IMR-90 (cell line): ENCODE measurements around the gene RPS6KA5. TPM values are rescaled to one million over a fixed set of nuclear protein-coding genes. Genes with fewer than 3 reads are reported as not detected.
"Not testable (repeated sequence)": the region's sequence is repeated elsewhere in the genome, so short reads cannot be mapped to it uniquely, and the experiment has no call there.

Experiments
- ATAC-seq: fragments of 200-7000 bp; cut with Tn5 transposase; 2 replicates; pipeline ENCODE4 v1.9.1; 2020; ENCODE audit warnings: low read depth, mild to moderate bottlenecking, moderate library complexity
- BruUV-seq: library from RNA; stranded (reverse); fragments of 400-500 nt; replicated peaks from 2 replicates; lab custom pipeline; 2021; lab: Mats Ljungman, UMichigan
- CTCF ChIA-PET: fragments of 300-600 bp; formaldehyde crosslinking; extraction: SDS; loops from one replicate; lab custom pipeline; 2021; ENCODE audit warnings: antibody characterized with exemption; lab: Yijun Ruan, JAX
- POLR2A ChIA-PET: fragments of 300-600 bp; sonication (Branson Sonifier 250); formaldehyde crosslinking; loops from one replicate; lab custom pipeline; 2022; ENCODE audit warnings: antibody characterized with exemption; ENCODE audit not compliant: unreplicated experiment; lab: Charles Lee
- DNase-seq: peaks from one replicate; pipeline ENCODE4 v3.0.0; 2013
- H2AFZ ChIP-seq: replicated peaks from 2 replicates; pipeline ENCODE3; 2013; ENCODE audit warnings: low read length, mild to moderate bottlenecking; ENCODE audit not compliant: poor library complexity
- H2AK5ac ChIP-seq: 2 replicates; pipeline ENCODE4 v1.6.1; 2013; ENCODE audit warnings: low read depth, low read length, inconsistent platforms
- H2AK9ac ChIP-seq: replicated peaks from 2 replicates; pipeline ENCODE3; 2013; ENCODE audit warnings: mild to moderate bottlenecking, low read depth, low read length, moderate library complexity; ENCODE audit not compliant: poor library complexity
- H2BK120ac ChIP-seq: 2 replicates; pipeline ENCODE4 v1.6.1; 2013; ENCODE audit warnings: low read depth, low read length, inconsistent platforms
- H2BK15ac ChIP-seq: 3 replicates; pipeline ENCODE4 v1.6.1; 2013; ENCODE audit warnings: low read depth, low read length, inconsistent platforms
- H2BK20ac ChIP-seq: 2 replicates; pipeline ENCODE4 v1.6.1; 2013; ENCODE audit warnings: low read depth, mild to moderate bottlenecking, inconsistent platforms, low read length, moderate library complexity
- H2BK5ac ChIP-seq: 2 replicates; pipeline ENCODE4 v1.6.1; 2013; ENCODE audit warnings: mild to moderate bottlenecking, low read depth, low read length, inconsistent platforms; ENCODE audit not compliant: poor library complexity, severe bottlenecking
- H3K14ac ChIP-seq: replicated peaks from 2 replicates; pipeline ENCODE4 v1.6.1; 2013; ENCODE audit warnings: low read depth, low read length, inconsistent platforms
- H3K18ac ChIP-seq: 2 replicates; pipeline ENCODE4 v1.6.1; 2013; ENCODE audit warnings: low read depth, low read length, control low read depth
- H3K23ac ChIP-seq: 2 replicates; pipeline ENCODE4 v1.6.1; 2013; ENCODE audit warnings: low read depth, low read length, inconsistent platforms
- H3K27ac ChIP-seq: 2 replicates; pipeline ENCODE4 v1.5.1; 2013; ENCODE audit warnings: mild to moderate bottlenecking, control low read depth, low read length; ENCODE audit not compliant: insufficient read depth
- H3K27me3 ChIP-seq: 2 replicates; pipeline ENCODE4 v1.6.1; 2013; ENCODE audit warnings: low read length; ENCODE audit not compliant: control insufficient read depth, insufficient read depth
- H3K36me3 ChIP-seq: 2 replicates; pipeline ENCODE4 v1.6.1; 2013; ENCODE audit warnings: low read length, mixed read lengths; ENCODE audit not compliant: control insufficient read depth, insufficient read depth
- H3K4ac ChIP-seq: 2 replicates; pipeline ENCODE4 v1.6.1; 2013; ENCODE audit warnings: low read depth, low read length, inconsistent platforms
- H3K4me1 ChIP-seq: 2 replicates; pipeline ENCODE4 v1.6.1; 2013; ENCODE audit warnings: low read length, mixed read lengths; ENCODE audit not compliant: control insufficient read depth, insufficient read depth
- H3K4me2 ChIP-seq: 2 replicates; pipeline ENCODE4 v1.6.1; 2013; ENCODE audit warnings: low read depth, mild to moderate bottlenecking, control low read depth, low read length, moderate library complexity
- H3K4me3 ChIP-seq: 2 replicates; pipeline ENCODE4 v1.5.1; 2013; ENCODE audit warnings: low read depth, mild to moderate bottlenecking, control low read depth, low read length, moderate library complexity; ENCODE audit not compliant: insufficient read depth
- H3K56ac ChIP-seq: 2 replicates; pipeline ENCODE4 v1.6.1; 2013; ENCODE audit warnings: low read length, inconsistent platforms; ENCODE audit not compliant: insufficient read depth; ENCODE audit errors: extremely low read depth
- H3K79me1 ChIP-seq, 2 experiments: 2 replicates each; pipeline ENCODE4 v1.6.1; 2013; ENCODE audit warnings: low read length in 2 of 2, inconsistent platforms in 1 of 2, low read depth in 1 of 2
- H3K9ac ChIP-seq: 2 replicates; pipeline ENCODE4 v1.6.1; 2013; ENCODE audit warnings: low read depth, low read length, control low read depth
- H3K9me1 ChIP-seq: 2 replicates; pipeline ENCODE4 v1.6.1; 2013; ENCODE audit warnings: low read length, inconsistent platforms; ENCODE audit not compliant: insufficient read depth
- H3K9me3 ChIP-seq: 2 replicates; pipeline ENCODE4 v1.6.1; 2013; ENCODE audit warnings: low read length; ENCODE audit not compliant: control insufficient read depth, insufficient read depth
- H4K20me1 ChIP-seq: 2 replicates; pipeline ENCODE4 v1.6.1; 2013; ENCODE audit warnings: low read length, inconsistent platforms; ENCODE audit not compliant: insufficient read depth
- H4K5ac ChIP-seq: 2 replicates; pipeline ENCODE4 v1.6.1; 2013; ENCODE audit warnings: mild to moderate bottlenecking, low read depth, low read length, control low read depth
- H4K8ac ChIP-seq, 2 experiments: 2 replicates each; pipeline ENCODE4 v1.6.1; 2013; ENCODE audit warnings: low read depth in 2 of 2, low read length in 2 of 2, control low read depth in 1 of 2, inconsistent platforms in 1 of 2
- H4K91ac ChIP-seq: 2 replicates; pipeline ENCODE4 v1.6.1; 2013; ENCODE audit warnings: low read depth, low read length, inconsistent platforms; ENCODE audit not compliant: insufficient read depth
- WGBS, 2 experiments: methylation state at CpG; one replicate each; pipeline versions ENCODE4 v1.1.5 to v1.1.7; 2013; ENCODE audit warnings: missing lambda C conversion rate in 2 of 2; ENCODE audit not compliant: insufficient read length in 1 of 2; ENCODE audit errors: extremely low coverage in 2 of 2; 5-methylcytosine and 5-hydroxymethylcytosine counted together
- dilution Hi-C: fragments of 300-500 bp; cut with HindIII; formaldehyde crosslinking; loops from one replicate; pipeline ENCODE4 v1.14.3; 2018; ENCODE audit warnings: low sequenced_read_pairs; ENCODE audit not compliant: unreplicated experiment
- in situ Hi-C: fragments of 300-500 bp; cut with MboI; formaldehyde crosslinking; loops from 3 replicates; pipeline ENCODE4 v1.14.3; 2019; ENCODE audit warnings: low sequenced_read_pairs, inconsistent platforms, mixed read lengths
- intact Hi-C: fragments of 100-400 bp; cut with micrococcal nuclease; formaldehyde crosslinking; loops from 2 replicates; pipeline ENCODE4 v1.10.0; 2022
- polyA plus RNA-seq, 3 experiments: library from polyadenylated mRNA; depleted of rRNA; stranded (reverse); fragments of >200 nt; gene quantifications; 2 replicates each; pipeline ENCODE4 v1.2.3, GENCODE V29; 2012; ENCODE audit warnings: low replicate concordance in 1 of 3
- total RNA-seq: library from RNA; depleted of rRNA; stranded (reverse); fragments of >200 nt; gene quantifications from 2 replicates; pipeline ENCODE4 v1.2.3, GENCODE V29; 2012

The RPS6KA5 gene
- total and polyA plus RNA-seq, 2 of the 4 experiments (the other 2 are of a cell fraction) = 0.36 TPM

DNA sequence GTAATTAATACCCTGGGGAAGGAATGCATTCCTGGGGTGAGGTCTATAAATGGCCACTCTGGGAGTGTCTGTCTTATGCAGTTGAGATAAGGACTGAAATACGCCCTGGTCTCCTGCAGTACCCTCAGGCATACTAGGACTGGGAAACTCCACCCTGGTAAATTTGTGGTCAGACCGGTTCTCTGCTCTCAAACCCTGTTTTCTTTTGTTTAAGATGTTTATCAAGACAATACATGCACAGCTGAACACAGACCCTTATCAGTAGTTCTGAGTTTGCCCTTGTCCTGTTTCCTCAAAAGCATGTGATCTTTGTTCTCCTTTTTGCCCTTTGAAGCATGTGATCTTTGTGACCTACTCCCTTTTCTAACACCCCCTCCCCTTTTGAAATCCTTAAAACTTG lies 106.8 kb downstream of the RPS6KA5 start:
- H3K4me1 ChIP-seq, H2BK120ac ChIP-seq, H4K8ac ChIP-seq, DNase-seq, H3K4ac ChIP-seq, H3K36me3 ChIP-seq, H4K20me1 ChIP-seq, H3K27ac ChIP-seq, H3K9me3 ChIP-seq, H4K5ac ChIP-seq, H3K4me2 ChIP-seq, H3K9me1 ChIP-seq, BruUV-seq, H3K9ac ChIP-seq, H2BK15ac ChIP-seq, in situ Hi-C loops, H2BK5ac ChIP-seq, H4K91ac ChIP-seq, H3K4me3 ChIP-seq, H3K14ac ChIP-seq, dilution Hi-C loops, ATAC-seq, POLR2A ChIA-PET, H2AK9ac ChIP-seq, H2AFZ ChIP-seq, H3K79me1 ChIP-seq, H3K18ac ChIP-seq, H3K56ac ChIP-seq, H2AK5ac ChIP-seq, H3K23ac ChIP-seq, intact Hi-C loops, H3K27me3 ChIP-seq, H2BK20ac ChIP-seq: not testable (repeated sequence)
- WGBS, 2 experiments = no CpG with 5 or more reads among the region's 2 CpGs
- CTCF ChIA-PET = interaction anchor here (0.6 kb wide), 1 partner anchor 38 kb away, joined by 5 read pairs; no protein-coding TSS in a partner anchor
